Mesendoderm (in vitro differentiated cells): ENCODE results near the gene RALGAPA2.
A peak's percentile ranks its signal among the peaks of the same experiment; 100 is the strongest.

Experiments
- DNase-seq: peaks from one replicate; pipeline ENCODE4 v3.0.0; 2013
- H2AK5ac ChIP-seq: 2 replicates; pipeline ENCODE4 v1.6.1; 2013; ENCODE audit warnings: low read length, inconsistent platforms
- H2BK120ac ChIP-seq: 2 replicates; pipeline ENCODE4 v1.6.1; 2013; ENCODE audit warnings: low read depth, mild to moderate bottlenecking, low read length, moderate library complexity, mixed read lengths
- H2BK15ac ChIP-seq: replicated peaks from 2 replicates; pipeline ENCODE4 v1.6.1; 2013; ENCODE audit warnings: low read depth, mild to moderate bottlenecking, moderate library complexity
- H2BK5ac ChIP-seq: 2 replicates; pipeline ENCODE4 v1.6.1; 2013; ENCODE audit warnings: low read length, inconsistent platforms
- H3K18ac ChIP-seq: 2 replicates; pipeline ENCODE4 v1.6.1; 2013; ENCODE audit warnings: mild to moderate bottlenecking, low read length, mixed read lengths
- H3K23ac ChIP-seq: one replicate; pipeline ENCODE4 v1.6.1; 2013; ENCODE audit warnings: low read length
- H3K27ac ChIP-seq: 2 replicates; pipeline ENCODE4 v1.5.1; 2013; ENCODE audit warnings: low read depth, mild to moderate bottlenecking, inconsistent platforms, low read length, moderate library complexity
- H3K27me3 ChIP-seq: 2 replicates; pipeline ENCODE4 v1.6.1; 2013; ENCODE audit warnings: low read length, control low read depth, mild to moderate bottlenecking, inconsistent platforms; ENCODE audit not compliant: insufficient read depth, poor library complexity
- H3K36me3 ChIP-seq: 2 replicates; pipeline ENCODE4 v1.6.1; 2013; ENCODE audit warnings: low read length, inconsistent platforms; ENCODE audit not compliant: control insufficient read depth, insufficient read depth
- H3K4ac ChIP-seq: one replicate; pipeline ENCODE4 v1.6.1; 2013; ENCODE audit warnings: low read depth, mild to moderate bottlenecking, low read length, moderate library complexity
- H3K4me1 ChIP-seq: 2 replicates; pipeline ENCODE4 v1.6.1; 2013; ENCODE audit warnings: low read depth, low read length, inconsistent platforms; ENCODE audit not compliant: control insufficient read depth
- H3K4me2 ChIP-seq: 2 replicates; pipeline ENCODE4 v1.6.1; 2013; ENCODE audit warnings: low read length
- H3K4me3 ChIP-seq: 2 replicates; pipeline ENCODE4 v1.5.1; 2013; ENCODE audit warnings: mild to moderate bottlenecking, low read length
- H3K56ac ChIP-seq: one replicate; pipeline ENCODE4 v1.6.1; 2013; ENCODE audit warnings: low read length
- H3K79me1 ChIP-seq: 2 replicates; pipeline ENCODE4 v1.6.1; 2013; ENCODE audit warnings: low read length, inconsistent platforms
- H3K79me2 ChIP-seq: 2 replicates; pipeline ENCODE4 v1.6.1; 2013; ENCODE audit warnings: mild to moderate bottlenecking, low read length; ENCODE audit not compliant: control insufficient read depth, insufficient read depth
- H3K9ac ChIP-seq: 2 replicates; pipeline ENCODE4 v1.6.1; 2013; ENCODE audit warnings: low read length, inconsistent platforms
- H4K5ac ChIP-seq: one replicate; pipeline ENCODE4 v1.6.1; 2013; ENCODE audit warnings: low read length
- H4K8ac ChIP-seq: one replicate; pipeline ENCODE4 v1.6.1; 2013; ENCODE audit warnings: low read depth, mild to moderate bottlenecking, control low read depth, low read length, moderate library complexity
- WGBS: extraction: QIAGEN DNeasy Blood & Tissue Kit; methylation state at CpG from one replicate; pipeline ENCODE4 v1.1.7; 2013; ENCODE audit warnings: low lambda C conversion rate, missing lambda C conversion rate; ENCODE audit not compliant: insufficient coverage; ENCODE audit errors: extremely low coverage; 5-methylcytosine and 5-hydroxymethylcytosine counted together

The RALGAPA2 gene

GRCh38 chr20:20371083-20371482, 341.4 kb downstream of the RALGAPA2 start:
- Histone ChIP-seq H4K8ac (no peak overlapping the region), H3K4me3 (no peak overlapping the region), H3K36me3 (no peaks in the 10 kb centered on the region), H3K23ac (no peak overlapping the region), H3K9ac (no peak overlapping the region), H2BK120ac (no peak overlapping the region), H3K4ac (no peak overlapping the region), H3K56ac (no peak overlapping the region), H3K27me3 (peaks cover 65% of the 10 kb centered on the region), H2BK15ac (no peak overlapping the region), H3K4me1 (no peaks in the 10 kb centered on the region), H3K79me2 (no peaks in the 10 kb centered on the region), H3K79me1 (no peaks in the 10 kb centered on the region), H3K27ac (no peak overlapping the region), H3K18ac (no peak overlapping the region), H2AK5ac (no peak overlapping the region), H2BK5ac (no peak overlapping the region), H3K4me2 (no peak overlapping the region), H4K5ac (no peak overlapping the region)
- WGBS: no CpG with 5 or more reads among the region's 7 CpGs
- no peak for DNase-seq

GRCh38 chr20:20370094-20370575, 342.3 kb downstream of the RALGAPA2 start:
- Histone ChIP-seq H2BK5ac (no peak overlapping the region), H2BK15ac (no peak overlapping the region), H3K4me1 (no peaks in the 10 kb centered on the region), H3K4me3 (no peak overlapping the region), H3K79me2 (no peaks in the 10 kb centered on the region), H4K8ac (no peak overlapping the region), H3K56ac (no peak overlapping the region), H3K27ac (no peak overlapping the region), H3K18ac (no peak overlapping the region), H3K36me3 (no peaks in the 10 kb centered on the region), H3K4ac (no peak overlapping the region), H3K79me1 (no peaks in the 10 kb centered on the region), H3K23ac (no peak overlapping the region), H3K27me3 (peaks cover 70% of the 10 kb centered on the region), H3K4me2 (no peak overlapping the region), H3K9ac (no peak overlapping the region), H2AK5ac (no peak overlapping the region), H4K5ac (no peak overlapping the region), H2BK120ac (no peak overlapping the region)
- WGBS: no CpG with 5 or more reads among the region's 10 CpGs
- no peak for DNase-seq

DNA sequence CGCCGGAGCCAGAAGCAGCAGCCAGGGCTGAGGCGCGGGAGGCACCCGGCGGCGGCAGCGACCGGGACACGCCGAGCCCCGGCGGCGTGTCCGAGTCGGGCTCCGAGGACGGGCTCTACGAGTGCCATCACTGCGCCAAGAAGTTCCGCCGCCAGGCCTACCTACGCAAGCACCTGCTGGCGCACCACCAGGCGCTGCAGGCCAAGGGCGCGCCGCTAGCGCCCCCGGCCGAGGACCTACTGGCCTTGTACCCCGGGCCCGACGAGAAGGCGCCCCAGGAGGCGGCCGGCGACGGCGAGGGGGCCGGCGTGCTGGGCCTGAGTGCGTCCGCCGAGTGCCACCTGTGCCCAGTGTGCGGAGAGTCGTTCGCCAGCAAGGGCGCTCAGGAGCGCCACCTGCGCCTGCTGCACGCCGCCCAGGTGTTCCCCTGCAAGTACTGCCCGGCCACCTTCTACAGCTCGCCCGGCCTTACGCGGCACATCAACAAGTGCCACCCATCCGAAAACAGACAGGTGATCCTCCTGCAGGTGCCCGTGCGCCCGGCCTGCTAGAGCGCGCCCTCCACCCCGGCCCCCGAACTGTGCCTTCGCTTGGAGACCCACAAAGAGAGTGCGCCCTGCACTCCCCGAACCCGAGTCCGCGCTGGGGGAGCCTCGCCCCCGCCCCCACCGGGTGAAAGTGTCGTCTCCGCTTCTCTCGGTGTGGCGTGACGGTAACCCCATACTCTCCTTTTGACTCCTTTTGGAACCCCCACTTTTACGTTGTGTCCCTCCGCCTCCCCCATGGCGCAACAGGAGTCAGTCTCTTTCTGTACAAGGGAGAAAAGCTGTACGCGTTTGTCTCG, 343.0 kb downstream of the RALGAPA2 start:
- Histone ChIP-seq H3K56ac (no peak overlapping the region), H3K23ac (no peak overlapping the region), H3K4me2 (no peak overlapping the region), H3K4me3 (no peak overlapping the region), H2AK5ac (no peak overlapping the region), H2BK5ac (no peak overlapping the region), H3K4ac (no peak overlapping the region), H3K27ac (no peak overlapping the region), H2BK120ac (no peak overlapping the region), H3K79me1 (no peaks in the 10 kb centered on the region), H4K5ac (no peak overlapping the region), H3K18ac (no peak overlapping the region), H4K8ac (no peak overlapping the region), H2BK15ac (no peak overlapping the region), H3K36me3 (no peaks in the 10 kb centered on the region), H3K79me2 (no peaks in the 10 kb centered on the region), H3K4me1 (no peaks in the 10 kb centered on the region), H3K27me3 (peaks cover 73% of the 10 kb centered on the region), H3K9ac (no peak overlapping the region)
- DNase-seq: peak; percentile 41
- no CpG with 5 or more reads among the region's 86 CpGs for WGBS

GRCh38 chr20:20368418-20369249, 343.8 kb downstream of the RALGAPA2 start:
- H3K4me1 ChIP-seq: no peaks in the 10 kb centered on the region
- DNase-seq: no peak
- H3K79me1 ChIP-seq: no peaks in the 10 kb centered on the region
- no peak overlapping the region for H4K8ac ChIP-seq
- H2BK120ac ChIP-seq: no peak overlapping the region
- no peak overlapping the region for H2BK15ac ChIP-seq
- no peak overlapping the region for H2BK5ac ChIP-seq
- H2AK5ac ChIP-seq: no peak overlapping the region
- no peak overlapping the region for H4K5ac ChIP-seq
- no peak overlapping the region for H3K9ac ChIP-seq
- H3K27ac ChIP-seq: no peak overlapping the region
- no peak overlapping the region for H3K4me3 ChIP-seq
- no peaks in the 10 kb centered on the region for H3K79me2 ChIP-seq
- peak overlapping the region; percentile 34 for H3K56ac ChIP-seq
- H3K23ac ChIP-seq: peak overlapping the region; percentile 80
- H3K4ac ChIP-seq: no peak overlapping the region
- no peak overlapping the region for H3K18ac ChIP-seq
- no CpG with 5 or more reads among the region's 130 CpGs for WGBS
- no peaks in the 10 kb centered on the region for H3K36me3 ChIP-seq
- H3K27me3 ChIP-seq: peaks cover 73% of the 10 kb centered on the region
- peak overlapping the region; percentile 42 for H3K4me2 ChIP-seq

DNA sequence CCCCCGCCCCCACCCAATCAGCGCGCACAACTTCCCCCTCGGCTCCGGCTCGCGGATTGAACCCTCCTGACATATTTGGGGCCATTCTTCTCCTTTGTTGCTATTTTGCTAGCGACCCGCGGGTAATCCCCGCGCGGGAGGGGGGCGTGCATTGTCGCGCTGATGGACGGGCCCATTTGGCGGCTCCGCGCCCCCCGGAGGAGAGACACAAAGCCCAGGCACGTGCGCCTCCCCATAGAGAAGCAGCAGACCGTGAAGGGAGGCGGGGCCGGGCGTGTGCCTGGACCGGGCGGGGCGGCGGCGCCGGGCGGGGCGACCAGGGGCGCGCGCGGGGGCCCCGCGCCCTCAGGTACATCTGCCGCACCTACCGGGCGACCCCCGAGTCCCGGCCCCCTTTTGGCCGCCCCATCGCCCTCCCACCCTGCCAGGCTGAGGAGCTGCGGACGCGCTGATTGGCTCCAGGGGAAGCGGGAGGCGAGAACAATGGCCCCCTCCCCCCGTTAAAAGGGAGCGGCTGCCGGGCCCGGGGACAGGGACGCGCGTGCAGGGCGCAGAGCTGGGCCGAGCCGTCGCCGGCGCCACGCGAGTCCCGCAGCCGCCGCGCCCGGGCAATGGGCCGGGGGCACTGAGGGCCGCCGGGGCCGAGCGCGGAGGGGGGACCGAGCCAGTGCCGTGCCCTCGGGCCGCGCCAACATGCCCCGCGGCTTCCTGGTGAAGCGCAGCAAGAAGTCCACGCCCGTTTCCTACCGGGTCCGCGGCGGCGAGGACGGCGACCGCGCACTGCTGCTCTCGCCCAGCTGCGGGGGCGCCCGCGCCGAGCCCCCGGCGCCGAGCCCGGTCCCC, 344.6 kb downstream of the RALGAPA2 start, which contains the start of gene INSM1:
TSS of gene INSM1 (plus strand) at position 530 of the 843 bp plus-strand sequence. CDS start at position 694, 164 bp downstream.
- H3K36me3 ChIP-seq: no peaks in the 10 kb centered on the region
- H4K5ac ChIP-seq: no peak within 1 kb of the TSS
- H3K27ac ChIP-seq: no peak within 1 kb of the TSS
- peak within 1 kb of the TSS; percentile 34 for H3K56ac ChIP-seq
- no peak within 1 kb of the TSS for H3K9ac ChIP-seq
- no peak within 1 kb of the TSS for H2AK5ac ChIP-seq
- H4K8ac ChIP-seq: no peak within 1 kb of the TSS
- peaks cover 72% of the 10 kb centered on the region for H3K27me3 ChIP-seq
- no peak within 1 kb of the TSS for H2BK120ac ChIP-seq
- H2BK15ac ChIP-seq: no peak within 1 kb of the TSS
- no CpG with 5 or more reads among the region's 108 CpGs for WGBS
- no peak within 1 kb of the TSS for H2BK5ac ChIP-seq
- no peak within 1 kb of the TSS for H3K4ac ChIP-seq
- no peak within 1 kb of the TSS for H3K4me3 ChIP-seq
- peak within 1 kb of the TSS; percentile 80 for H3K23ac ChIP-seq
- H3K4me2 ChIP-seq: peak within 1 kb of the TSS; percentile 42
- H3K4me1 ChIP-seq: no peaks in the 10 kb centered on the region
- peak; percentile 40 for DNase-seq
- H3K18ac ChIP-seq: no peak within 1 kb of the TSS
- no peaks in the 10 kb centered on the region for H3K79me1 ChIP-seq
- H3K79me2 ChIP-seq: no peaks in the 10 kb centered on the region
